Tibial artery (tissue), 4 donors: Measurements from ENCODE around the gene NME3.

Experiments used
- DNase-seq, 2 donors: peaks; one replicate each; pipeline ENCODE4 v3.0.0-alpha.2; 2019
- H3K27ac ChIP-seq, 2 donors: fragments of 200-600 bp; sonication (generic) in 1 of 2; 1 replicate in 1 of 2; 2 replicates in 1 of 2; pipeline ENCODE4 v1.5.1; 2018 to 2019; ENCODE audit warnings: mild to moderate bottlenecking in 1 of 2
- H3K27me3 ChIP-seq, 2 donors: fragments of 200-600 bp; sonication (generic) in 1 of 2; one replicate each; pipeline versions ENCODE4 v1.5.1 to v1.6.0; 2016 to 2019
- H3K36me3 ChIP-seq, 3 donors: fragments of 200-600 bp; sonication (generic) in 2 of 3; one replicate each; pipeline ENCODE4 v1.5.1; 2016 to 2019; ENCODE audit warnings: mild to moderate bottlenecking in 2 of 3
- H3K4me1 ChIP-seq, 4 donors: fragments of 200-600 bp; sonication (generic) in 2 of 4; 1 replicate in 3 of 4; 2 replicates in 1 of 4; pipeline ENCODE4 v1.5.1; 2016 to 2019
- H3K4me3 ChIP-seq, 2 donors: fragments of 200-600 bp; sonication (generic) in 1 of 2; 1 replicate in 1 of 2; 2 replicates in 1 of 2; pipeline ENCODE4 v1.5.1; 2018 to 2019; ENCODE audit warnings: mild to moderate bottlenecking in 2 of 2
- H3K9me3 ChIP-seq, 3 donors: fragments of 200-600 bp; sonication (generic) in 1 of 3; one replicate each; pipeline ENCODE4 v1.5.1; 2016 to 2019
- CTCF ChIP-seq, 2 experiments: fragments of 200-600 bp in 1 of 2; fragments of 450-650 bp in 1 of 2; IDR thresholded peaks; one replicate each; pipeline ENCODE4 v1.5.1; 2017 to 2019; ENCODE audit warnings: antibody characterized with exemption in 2 of 2, mild to moderate bottlenecking in 1 of 2, moderate library complexity in 1 of 2
- intact Hi-C: fragments of 100-400 bp; cut with DNase I; formaldehyde crosslinking; loops from one replicate; pipeline ENCODE4 v1.15.0; 2023; ENCODE audit warnings: low total_unique reads

NME3 gene

DNA sequence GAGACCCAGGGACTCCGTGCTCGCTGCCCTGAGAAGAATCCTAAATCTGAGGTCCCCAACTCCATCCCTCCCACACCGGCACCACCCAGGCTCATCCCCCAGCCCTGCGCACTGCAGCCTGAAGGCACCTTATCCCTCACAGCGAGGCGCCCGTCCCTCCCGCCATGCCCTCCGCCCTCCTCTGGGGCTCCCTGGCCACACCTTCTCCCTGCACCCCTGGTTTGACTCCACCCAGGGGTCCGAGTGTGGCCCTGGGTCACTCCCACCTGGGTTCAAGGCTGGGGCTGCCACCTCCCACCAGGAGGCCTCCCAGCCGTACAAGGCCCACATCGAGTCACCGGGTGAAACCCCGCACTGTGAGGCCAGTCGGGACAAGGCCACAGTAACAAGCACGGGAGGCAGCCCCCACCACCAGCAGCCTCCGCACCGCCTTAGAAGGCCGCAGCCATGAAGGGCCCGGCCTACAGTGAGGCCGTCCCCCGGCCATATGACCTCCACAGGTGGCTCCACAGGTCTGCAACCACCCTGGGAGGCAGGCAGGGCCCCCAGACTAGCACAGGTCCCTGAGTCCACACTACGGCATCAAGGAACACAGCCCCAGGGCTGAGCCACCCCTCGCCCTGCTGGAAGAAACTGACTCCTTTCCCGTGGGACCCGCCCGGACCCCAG is 47.0 kb upstream of the NME3 start:
- H3K27ac ChIP-seq = no peak overlapping the region
- intact Hi-C loops = no loop called here
- no peaks in the 10 kb centered on the region for H3K27me3 ChIP-seq
- DNase-seq = no peak
- no peak for TF ChIP-seq CTCF (IDR thresholded peaks at IDR 0.05)
- peaks cover 60 to 94% (median 80%) of the 10 kb centered on the region in 3 donors for H3K36me3 ChIP-seq
- no peak overlapping the region for H3K4me3 ChIP-seq
- H3K4me1 ChIP-seq = no peaks in the 10 kb centered on the region
- no peaks in the 10 kb centered on the region for H3K9me3 ChIP-seq

GRCh38 chr16:1817716-1818115 is 46.4 kb upstream of the NME3 start:
- no peaks in the 10 kb centered on the region for H3K9me3 ChIP-seq
- H3K4me1 ChIP-seq = no peaks in the 10 kb centered on the region
- TF ChIP-seq CTCF (IDR thresholded peaks at IDR 0.05) = no peak
- no peak overlapping the region for H3K27ac ChIP-seq
- no peak overlapping the region for H3K4me3 ChIP-seq
- DNase-seq = no peak
- no peaks in the 10 kb centered on the region for H3K27me3 ChIP-seq
- H3K36me3 ChIP-seq = peaks cover 59 to 97% (median 79%) of the 10 kb centered on the region in 3 donors
- intact Hi-C loops = no loop called here

DNA sequence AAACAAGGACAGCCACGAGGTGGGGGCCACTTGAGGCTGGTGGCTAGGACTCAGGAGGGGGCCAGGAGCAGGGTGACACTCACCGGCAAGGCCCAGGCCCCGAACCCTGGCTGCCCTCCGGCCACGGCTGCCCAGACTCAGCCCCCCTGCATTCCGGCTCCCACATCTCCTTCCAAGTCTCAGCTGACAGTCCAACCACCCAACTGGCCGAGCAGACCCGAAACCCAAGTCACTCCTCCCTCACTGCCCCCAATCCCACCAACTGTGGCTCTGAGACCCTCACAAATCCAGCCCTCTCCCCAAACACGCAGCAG is 45.9 kb upstream of the NME3 start:
- DNase-seq = no peak
- Histone ChIP-seq H3K4me1 (no peaks in the 10 kb centered on the region), H3K9me3 (no peaks in the 10 kb centered on the region), H3K4me3 (no peak overlapping the region), H3K36me3 (peaks cover 54 to 93% (median 74%) of the 10 kb centered on the region in 3 donors), H3K27ac (no peak overlapping the region), H3K27me3 (no peaks in the 10 kb centered on the region)
- intact Hi-C loops = no loop called here
- no peak for TF ChIP-seq CTCF (IDR thresholded peaks at IDR 0.05)

DNA sequence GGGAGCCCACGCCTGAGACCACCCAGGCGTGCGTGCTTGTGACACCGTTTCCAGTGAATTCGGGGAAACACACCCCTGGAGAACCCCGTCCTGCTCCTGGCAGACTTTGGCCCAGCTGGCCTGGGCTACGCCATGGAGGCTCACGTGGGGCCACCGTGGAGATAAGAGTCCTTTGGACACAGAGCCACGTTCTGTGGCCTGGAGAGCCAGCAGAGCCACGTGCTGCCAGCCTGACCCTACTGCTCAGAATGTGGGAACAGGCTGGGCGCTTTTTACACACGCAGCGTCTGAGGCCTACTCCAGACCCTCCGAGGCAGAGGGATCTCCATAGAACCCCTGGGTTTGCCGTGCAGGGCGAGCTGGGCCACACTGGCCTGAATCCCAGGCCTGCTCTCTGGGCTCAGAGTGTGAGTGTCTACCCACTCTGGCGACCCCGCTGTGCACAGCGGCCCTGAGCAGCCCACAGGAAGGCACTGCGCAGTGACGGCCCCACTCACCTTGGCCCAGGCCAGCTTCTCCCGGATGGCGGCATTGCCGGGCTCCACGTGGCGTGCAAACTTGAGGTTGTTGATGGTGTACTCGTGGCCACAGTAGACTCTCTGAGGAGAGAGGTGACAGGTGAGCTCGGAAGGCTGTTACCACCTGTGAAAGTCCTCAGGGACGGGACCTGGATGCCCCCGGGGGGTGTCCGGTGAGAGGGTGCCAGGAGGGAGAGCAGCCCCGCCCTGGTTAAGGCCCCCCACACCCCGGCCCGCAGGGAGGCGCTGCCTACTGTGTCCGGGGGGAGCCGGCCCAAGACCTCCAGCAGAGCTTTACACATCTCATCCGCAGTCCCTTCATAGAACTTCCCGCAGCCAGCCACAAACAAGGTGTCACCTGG is 45.3 kb upstream of the NME3 start:
- Histone ChIP-seq H3K4me3 (no peak overlapping the region), H3K9me3 (no peaks in the 10 kb centered on the region), H3K4me1 (no peaks in the 10 kb centered on the region), H3K27ac (no peak overlapping the region), H3K36me3 (peaks cover 49 to 87% (median 68%) of the 10 kb centered on the region in 3 donors), H3K27me3 (no peaks in the 10 kb centered on the region)
- DNase-seq = no peak
- no peak for TF ChIP-seq CTCF (IDR thresholded peaks at IDR 0.05)
- intact Hi-C loops = no loop called here

DNA sequence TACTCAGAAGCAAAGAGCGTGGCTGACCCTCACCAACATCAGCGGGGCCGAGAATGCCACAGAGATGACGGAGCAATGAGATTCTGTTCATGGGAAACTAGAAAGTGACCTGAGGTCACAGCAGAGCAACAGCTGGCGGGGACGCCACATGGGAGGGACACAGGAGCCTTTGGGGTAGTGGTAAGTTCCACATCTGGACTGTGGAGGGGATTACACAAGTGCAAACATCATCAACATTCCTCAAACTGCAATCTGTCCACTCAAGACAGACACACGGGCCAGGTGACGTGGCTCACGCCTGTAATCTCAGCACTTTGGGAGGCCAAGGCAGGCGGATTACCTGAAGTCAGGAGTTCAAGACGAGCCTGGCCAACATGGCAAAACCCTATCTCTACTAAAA is 44.1 kb upstream of the NME3 start:
- no peak for TF ChIP-seq CTCF (IDR thresholded peaks at IDR 0.05)
- H3K9me3 ChIP-seq = no peaks in the 10 kb centered on the region
- H3K4me3 ChIP-seq = no peak overlapping the region
- intact Hi-C loops = no loop called here
- H3K4me1 ChIP-seq = no peaks in the 10 kb centered on the region
- no peak overlapping the region for H3K27ac ChIP-seq
- DNase-seq = no peak
- no peaks in the 10 kb centered on the region for H3K27me3 ChIP-seq
- H3K36me3 ChIP-seq = peaks cover 44 to 79% (median 68%) of the 10 kb centered on the region in 3 donors
